CD4-positive, alpha-beta T cell treated with Interleukin-4 for 1 hour (primary cell): Measurements from ENCODE around the gene CHMP5.

Experiments
- DNase-seq, 2 donors: peaks; one replicate each; pipeline ENCODE4 v3.0.0-alpha.2; 2020 to 2022

Gene CHMP5

GRCh38 chr9:33264473-33265177 lies at the start of gene CHMP5, which contains the start of gene BAG1:
TSS of gene CHMP5 (plus strand) at chr9:33265049. CDS start at chr9:33265079, 30 bp downstream.
TSS of gene BAG1 (minus strand) at chr9:33264708.
- peak; percentile 100 for DNase-seq

GRCh38 chr9:33220681-33221567 lies 43.9 kb upstream of the CHMP5 start:
- no peak for DNase-seq

- no peak for DNase-seq
These were observed 43.3 kb upstream of the CHMP5 start for GRCh38 chr9:33221568-33221884.

GRCh38 chr9:33222031-33222430 lies 42.8 kb upstream of the CHMP5 start:
- no peak for DNase-seq

GRCh38 chr9:33223696-33224095 lies 41.2 kb upstream of the CHMP5 start:
- no peak for DNase-seq

- peak; percentile 68 to 79 for DNase-seq
These were observed 39.3 kb upstream of the CHMP5 start for GRCh38 chr9:33225319-33226147.

GRCh38 chr9:33227008-33227398 lies 37.8 kb upstream of the CHMP5 start:
- DNase-seq: peak; percentile 13 to 65

- DNase-seq: no peak
These were observed 37.1 kb upstream of the CHMP5 start for GRCh38 chr9:33227741-33228140.

- DNase-seq: no peak
These were observed 36.2 kb upstream of the CHMP5 start for GRCh38 chr9:33228606-33229005.

GRCh38 chr9:33229359-33230114 lies 35.3 kb upstream of the CHMP5 start:
- DNase-seq: no peak

GRCh38 chr9:33230756-33231622 lies 33.9 kb upstream of the CHMP5 start:
- DNase-seq: no peak

- no peak for DNase-seq
These were observed 33.3 kb upstream of the CHMP5 start for GRCh38 chr9:33231623-33231942.

GRCh38 chr9:33232815-33233214 lies 32.0 kb upstream of the CHMP5 start:
- DNase-seq: no peak

GRCh38 chr9:33233626-33234342 lies 31.1 kb upstream of the CHMP5 start:
- no peak for DNase-seq

GRCh38 chr9:33234511-33235467 lies 30.1 kb upstream of the CHMP5 start:
- DNase-seq: no peak

GRCh38 chr9:33236571-33236970 lies 28.3 kb upstream of the CHMP5 start:
- DNase-seq: no peak

GRCh38 chr9:33239921-33240320 lies 24.9 kb upstream of the CHMP5 start, which contains the start of gene SPINK4:
TSS of gene SPINK4 (plus strand) at chr9:33240167. CDS start at chr9:33240209, 42 bp downstream.
- DNase-seq: no peak

- DNase-seq: no peak
These were observed 23.6 kb upstream of the CHMP5 start for GRCh38 chr9:33241298-33241697.

GRCh38 chr9:33242609-33243134 lies 22.2 kb upstream of the CHMP5 start:
- no peak for DNase-seq
